Caco-2 (cell line): Measurements from ENCODE around the gene C16orf87. TPM values are rescaled to one million over a fixed set of nuclear protein-coding genes. Genes with fewer than 3 reads are reported as not detected.

ENCODE experiments used
- BruUV-seq: library from RNA; stranded (reverse); fragments of 400-500 nt; replicated peaks from 2 replicates; lab custom pipeline; 2021; lab: Mats Ljungman, UMichigan
- CTCF ChIA-PET: fragments of 300-600 bp; sonication (Branson Sonifier 250); formaldehyde crosslinking; loops from one replicate; lab custom pipeline; 2022; ENCODE audit warnings: antibody characterized with exemption; lab: Charles Lee
- POLR2A ChIA-PET: fragments of 300-600 bp; sonication (Branson Sonifier 250); formaldehyde crosslinking; loops from one replicate; lab custom pipeline; 2022; ENCODE audit warnings: antibody characterized with exemption; lab: Charles Lee
- DNase-seq, 2 experiments: peaks; one replicate each; pipeline versions ENCODE4 v3.0.0 to v3.0.0-alpha.2; 2020 to 2022
- H3K27me3 ChIP-seq: replicated peaks from 2 replicates; pipeline ENCODE4 v1.6.0; 2011; ENCODE audit warnings: low read length; ENCODE audit not compliant: control insufficient read depth, insufficient read depth
- H3K36me3 ChIP-seq: 2 replicates; pipeline ENCODE4 v1.5.1; 2011; ENCODE audit warnings: low read length; ENCODE audit not compliant: control insufficient read depth, insufficient read depth
- H3K4me1 ChIP-seq: fragments of 250-450 bp; sonication (Bioruptor Pico); 2 replicates; pipeline ENCODE4 v1.5.1; 2020; ENCODE audit warnings: mild to moderate bottlenecking
- H3K4me3 ChIP-seq: 2 replicates; pipeline ENCODE4 v1.5.1; 2011; ENCODE audit warnings: low read depth, mild to moderate bottlenecking, control low read depth, low read length
- H3K9me3 ChIP-seq: fragments of 250-450 bp; sonication (Bioruptor Pico); 2 replicates; pipeline ENCODE4 v1.5.1; 2020; ENCODE audit warnings: mild to moderate bottlenecking, moderate library complexity
- H3K27ac Mint-ChIP-seq: one replicate; pipeline ENCODE4 v1.8.0; 2022; ENCODE audit warnings: mixed read lengths; ENCODE audit not compliant: unreplicated experiment
- H3K27me3 Mint-ChIP-seq: one replicate; pipeline ENCODE4 v1.8.0; 2022; ENCODE audit warnings: mixed read lengths; ENCODE audit not compliant: insufficient read depth, unreplicated experiment
- H3K36me3 Mint-ChIP-seq: one replicate; pipeline ENCODE4 v1.8.0; 2022; ENCODE audit warnings: mild to moderate bottlenecking, mixed read lengths; ENCODE audit not compliant: insufficient read depth, unreplicated experiment
- H3K4me1 Mint-ChIP-seq: one replicate; pipeline ENCODE4 v1.8.0; 2022; ENCODE audit warnings: low read depth, mixed read lengths; ENCODE audit not compliant: unreplicated experiment
- H3K4me3 Mint-ChIP-seq: one replicate; pipeline ENCODE4 v1.8.0; 2022; ENCODE audit warnings: mild to moderate bottlenecking, moderate library complexity, mixed read lengths; ENCODE audit not compliant: unreplicated experiment
- H3K9me3 Mint-ChIP-seq: one replicate; pipeline ENCODE4 v1.8.0; 2022; ENCODE audit warnings: mixed read lengths; ENCODE audit not compliant: unreplicated experiment
- intact Hi-C: fragments of 100-400 bp; cut with micrococcal nuclease; formaldehyde crosslinking; loops from one replicate; pipeline ENCODE4 v1.10.0; 2022; ENCODE audit not compliant: unreplicated experiment
- total RNA-seq: library from RNA; stranded (reverse); gene quantifications from 2 replicates; pipeline ENCODE4 v1.2.3, GENCODE V29; 2022
- TF ChIP-seq, protein P1 (sequence below), 2 experiments: fragments of 200-600 bp in 1 of 2; IDR thresholded peaks; 1 replicate in 1 of 2; 2 replicates in 1 of 2; pipeline versions ENCODE4 v1.5.1 to v1.8.0; 2011 to 2022; ENCODE audit warnings: antibody characterized with exemption in 1 of 2, control low read depth in 1 of 2, inconsistent platforms in 1 of 2, low read depth in 1 of 2, low read length in 1 of 2, mild to moderate bottlenecking in 1 of 2, moderate library complexity in 1 of 2; ENCODE audit not compliant: insufficient read depth in 1 of 2, severe bottlenecking in 1 of 2, unreplicated experiment in 1 of 2

Gene C16orf87
- total RNA-seq, 1 experiment from 2014 or later: 12.1 TPM

DNA sequence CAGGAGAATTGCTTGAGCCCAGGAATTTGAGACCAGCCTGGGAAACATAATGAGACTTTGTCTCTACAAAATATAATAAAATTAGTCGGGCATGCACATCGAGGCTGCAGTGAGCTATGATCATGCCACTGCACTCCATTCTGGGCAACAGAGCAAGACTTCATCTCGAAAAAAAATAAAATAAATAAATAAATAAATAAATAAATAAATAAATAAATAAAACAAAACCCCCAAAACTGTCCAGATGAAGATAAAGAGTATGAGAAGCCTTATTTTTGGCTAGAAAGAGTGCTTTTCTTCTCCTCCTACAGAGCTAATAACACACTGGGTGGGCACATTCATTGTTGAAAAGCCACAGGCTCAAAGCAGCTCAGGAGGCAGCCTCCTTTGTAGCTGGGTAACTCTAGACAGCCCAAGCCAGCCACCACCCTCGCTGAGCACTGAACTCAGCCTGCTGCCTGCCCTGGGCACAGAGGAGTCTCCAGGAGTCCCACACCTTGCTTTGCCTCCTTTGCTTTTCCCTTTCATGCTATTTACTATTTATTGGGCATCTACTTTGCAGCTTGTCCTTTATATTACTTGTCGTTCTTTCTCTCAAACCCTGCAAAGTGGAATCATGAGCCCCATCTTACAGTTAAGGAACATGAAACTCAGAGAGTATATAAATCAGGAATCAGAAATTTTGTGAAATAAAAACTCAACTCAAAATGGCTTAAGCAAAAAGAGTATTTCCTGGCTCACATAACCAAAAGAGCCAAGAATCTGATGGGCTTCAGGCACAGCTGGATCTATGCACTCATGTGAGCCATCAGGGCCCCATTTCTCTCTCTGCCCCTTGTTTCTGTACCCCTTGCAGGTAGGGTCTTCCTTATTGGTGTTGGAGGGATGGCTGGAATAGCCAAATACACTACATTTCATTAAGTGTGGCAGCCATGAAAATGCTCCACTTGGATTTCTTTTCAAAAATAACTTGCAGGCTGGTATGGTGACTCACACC lies 18.1 kb upstream of the C16orf87 start:
- H3K9me3 ChIP-seq: no peaks in the 10 kb centered on the region
- H3K4me3 ChIP-seq: no peak overlapping the region
- H3K9me3 Mint-ChIP-seq: no peaks in the 10 kb centered on the region
- H3K4me3 Mint-ChIP-seq: no peak overlapping the region
- no peak overlapping the region for H3K27ac Mint-ChIP-seq
- no peak for DNase-seq
- peaks cover 24% of the 10 kb centered on the region for H3K4me1 Mint-ChIP-seq
- H3K27me3 Mint-ChIP-seq: no peaks in the 10 kb centered on the region
- intact Hi-C loops: no loop called here
- H3K36me3 Mint-ChIP-seq: no peaks in the 10 kb centered on the region
- BruUV-seq: no TSS peak
- H3K36me3 ChIP-seq: no peaks in the 10 kb centered on the region
- ChIA-PET CTCF (no interaction called here), POLR2A (no interaction called here)
- TF ChIP-seq, protein P1, sequence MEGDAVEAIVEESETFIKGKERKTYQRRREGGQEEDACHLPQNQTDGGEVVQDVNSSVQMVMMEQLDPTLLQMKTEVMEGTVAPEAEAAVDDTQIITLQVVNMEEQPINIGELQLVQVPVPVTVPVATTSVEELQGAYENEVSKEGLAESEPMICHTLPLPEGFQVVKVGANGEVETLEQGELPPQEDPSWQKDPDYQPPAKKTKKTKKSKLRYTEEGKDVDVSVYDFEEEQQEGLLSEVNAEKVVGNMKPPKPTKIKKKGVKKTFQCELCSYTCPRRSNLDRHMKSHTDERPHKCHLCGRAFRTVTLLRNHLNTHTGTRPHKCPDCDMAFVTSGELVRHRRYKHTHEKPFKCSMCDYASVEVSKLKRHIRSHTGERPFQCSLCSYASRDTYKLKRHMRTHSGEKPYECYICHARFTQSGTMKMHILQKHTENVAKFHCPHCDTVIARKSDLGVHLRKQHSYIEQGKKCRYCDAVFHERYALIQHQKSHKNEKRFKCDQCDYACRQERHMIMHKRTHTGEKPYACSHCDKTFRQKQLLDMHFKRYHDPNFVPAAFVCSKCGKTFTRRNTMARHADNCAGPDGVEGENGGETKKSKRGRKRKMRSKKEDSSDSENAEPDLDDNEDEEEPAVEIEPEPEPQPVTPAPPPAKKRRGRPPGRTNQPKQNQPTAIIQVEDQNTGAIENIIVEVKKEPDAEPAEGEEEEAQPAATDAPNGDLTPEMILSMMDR (IDR thresholded peaks at IDR 0.05; ENCODE audit: insufficient read depth in 1 of 2, low read depth in 1 of 2, low read length in 1 of 2, severe bottlenecking in 1 of 2, unreplicated experiment in 1 of 2): no peak
- no peaks in the 10 kb centered on the region for H3K27me3 ChIP-seq
- H3K4me1 ChIP-seq: peaks cover 4% of the 10 kb centered on the region

DNA sequence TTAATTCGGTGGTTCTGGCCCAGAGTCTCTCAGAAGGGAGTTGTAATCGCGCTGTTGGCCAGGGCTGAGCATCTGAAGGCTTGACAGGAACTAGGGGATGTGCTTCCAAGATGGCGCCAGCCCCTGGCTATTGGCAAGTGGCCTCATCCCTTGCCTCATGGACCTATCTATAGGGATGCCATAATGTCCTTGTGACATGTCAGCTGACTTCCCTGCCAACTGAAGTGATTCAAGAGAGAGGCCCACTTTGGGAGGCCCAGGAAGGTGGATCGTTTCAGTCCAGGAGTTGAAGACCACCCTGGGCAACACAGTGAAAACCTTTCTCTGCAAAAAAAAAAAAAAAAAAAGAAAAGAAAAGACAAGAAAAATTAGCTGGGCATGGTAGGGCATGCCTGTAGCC lies 15.0 kb upstream of the C16orf87 start:
- ChIA-PET POLR2A (no interaction called here), CTCF (no interaction called here)
- H3K27me3 Mint-ChIP-seq: no peaks in the 10 kb centered on the region
- H3K9me3 Mint-ChIP-seq: no peaks in the 10 kb centered on the region
- no peaks in the 10 kb centered on the region for H3K27me3 ChIP-seq
- TF ChIP-seq, protein P1 (IDR thresholded peaks at IDR 0.05; ENCODE audit: insufficient read depth in 1 of 2, low read depth in 1 of 2, low read length in 1 of 2, severe bottlenecking in 1 of 2, unreplicated experiment in 1 of 2): no peak
- H3K4me3 Mint-ChIP-seq: no peak overlapping the region
- H3K4me1 ChIP-seq: no peaks in the 10 kb centered on the region
- H3K4me1 Mint-ChIP-seq: peaks cover 5% of the 10 kb centered on the region
- H3K4me3 ChIP-seq: no peak overlapping the region
- no peak for DNase-seq
- no peaks in the 10 kb centered on the region for H3K36me3 ChIP-seq
- no TSS peak for BruUV-seq
- H3K9me3 ChIP-seq: no peaks in the 10 kb centered on the region
- H3K36me3 Mint-ChIP-seq: no peaks in the 10 kb centered on the region
- intact Hi-C loops: no loop called here
- H3K27ac Mint-ChIP-seq: no peak overlapping the region

DNA sequence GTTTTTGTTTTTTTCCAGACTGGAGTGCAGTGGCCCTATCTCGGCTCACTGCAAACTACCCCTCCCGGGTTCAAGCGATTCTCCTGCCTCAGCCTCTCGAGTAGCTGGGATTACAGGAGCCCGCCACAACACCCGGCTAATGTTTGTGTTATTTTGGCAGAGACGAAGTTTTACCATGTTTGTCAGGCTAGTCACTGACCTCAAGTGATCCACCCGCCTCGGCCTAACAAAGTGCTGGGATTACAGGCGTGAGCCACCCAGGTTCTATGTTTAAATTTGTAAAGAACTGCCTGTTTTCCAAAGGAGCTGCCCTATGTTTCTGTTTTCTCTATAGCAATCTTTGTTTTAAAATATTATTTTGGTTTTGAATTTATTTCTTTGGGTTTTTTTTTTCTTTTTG lies 13.8 kb upstream of the C16orf87 start:
- Mint-ChIP-seq H3K27me3 (no peaks in the 10 kb centered on the region), H3K4me1 (no peaks in the 10 kb centered on the region), H3K4me3 (no peak overlapping the region), H3K27ac (no peak overlapping the region), H3K9me3 (no peaks in the 10 kb centered on the region), H3K36me3 (no peaks in the 10 kb centered on the region)
- no peak for DNase-seq
- Histone ChIP-seq H3K27me3 (no peaks in the 10 kb centered on the region), H3K36me3 (no peaks in the 10 kb centered on the region), H3K4me1 (no peaks in the 10 kb centered on the region), H3K9me3 (no peaks in the 10 kb centered on the region), H3K4me3 (no peak overlapping the region)
- no TSS peak for BruUV-seq
- POLR2A ChIA-PET: no interaction called here
- CTCF ChIA-PET: no interaction called here
- intact Hi-C loops: no loop called here
- TF ChIP-seq, protein P1 (IDR thresholded peaks at IDR 0.05; ENCODE audit: insufficient read depth in 1 of 2, low read depth in 1 of 2, low read length in 1 of 2, severe bottlenecking in 1 of 2, unreplicated experiment in 1 of 2): no peak
